GM12865 (cell line): ENCODE results near the gene SPNS2.
"Not testable (repeated sequence)": the region's sequence is repeated elsewhere in the genome, so short reads cannot be mapped to it uniquely, and the experiment has no call there.

Source experiments
- DNase-seq: peaks from one replicate; pipeline ENCODE4 v3.0.0; 2010; ENCODE audit warnings: low read depth
- H3K4me3 ChIP-seq: 2 replicates; pipeline ENCODE4 v1.5.1; 2011; ENCODE audit warnings: mild to moderate bottlenecking, low read depth, low read length, control low read depth
- TF ChIP-seq, protein P1 (sequence below): IDR thresholded peaks from 2 replicates; pipeline ENCODE4 v1.5.1; 2011; ENCODE audit warnings: low read length, control low read depth, low read depth, inconsistent platforms; ENCODE audit not compliant: insufficient read depth; ENCODE audit errors: missing control alignments

SPNS2 gene

DNA sequence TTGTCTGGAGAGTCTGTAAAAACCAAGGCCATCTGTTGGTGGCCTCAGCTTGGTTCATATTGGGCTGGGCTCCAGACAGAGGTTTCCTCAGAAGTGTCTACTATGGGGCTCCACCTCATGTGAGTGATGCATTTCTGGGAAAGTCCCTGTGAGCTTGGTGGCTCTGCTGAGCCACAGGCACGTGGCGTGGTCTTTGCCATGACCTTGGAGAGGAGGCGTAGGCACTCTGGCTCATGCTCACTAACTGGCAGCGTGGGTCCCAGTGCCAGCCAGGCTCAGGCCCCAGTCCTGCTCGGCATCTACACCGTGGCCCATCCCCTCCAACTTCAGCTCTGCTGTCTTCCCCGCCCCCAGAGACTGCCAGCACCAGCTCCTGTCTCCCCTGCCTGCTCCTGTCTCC lies 75.0 kb downstream of the SPNS2 start:
- TF ChIP-seq, protein P1, sequence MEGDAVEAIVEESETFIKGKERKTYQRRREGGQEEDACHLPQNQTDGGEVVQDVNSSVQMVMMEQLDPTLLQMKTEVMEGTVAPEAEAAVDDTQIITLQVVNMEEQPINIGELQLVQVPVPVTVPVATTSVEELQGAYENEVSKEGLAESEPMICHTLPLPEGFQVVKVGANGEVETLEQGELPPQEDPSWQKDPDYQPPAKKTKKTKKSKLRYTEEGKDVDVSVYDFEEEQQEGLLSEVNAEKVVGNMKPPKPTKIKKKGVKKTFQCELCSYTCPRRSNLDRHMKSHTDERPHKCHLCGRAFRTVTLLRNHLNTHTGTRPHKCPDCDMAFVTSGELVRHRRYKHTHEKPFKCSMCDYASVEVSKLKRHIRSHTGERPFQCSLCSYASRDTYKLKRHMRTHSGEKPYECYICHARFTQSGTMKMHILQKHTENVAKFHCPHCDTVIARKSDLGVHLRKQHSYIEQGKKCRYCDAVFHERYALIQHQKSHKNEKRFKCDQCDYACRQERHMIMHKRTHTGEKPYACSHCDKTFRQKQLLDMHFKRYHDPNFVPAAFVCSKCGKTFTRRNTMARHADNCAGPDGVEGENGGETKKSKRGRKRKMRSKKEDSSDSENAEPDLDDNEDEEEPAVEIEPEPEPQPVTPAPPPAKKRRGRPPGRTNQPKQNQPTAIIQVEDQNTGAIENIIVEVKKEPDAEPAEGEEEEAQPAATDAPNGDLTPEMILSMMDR, result no peak
- DNase-seq, result peak; percentile 60
- no peak overlapping the region for H3K4me3 ChIP-seq

DNA sequence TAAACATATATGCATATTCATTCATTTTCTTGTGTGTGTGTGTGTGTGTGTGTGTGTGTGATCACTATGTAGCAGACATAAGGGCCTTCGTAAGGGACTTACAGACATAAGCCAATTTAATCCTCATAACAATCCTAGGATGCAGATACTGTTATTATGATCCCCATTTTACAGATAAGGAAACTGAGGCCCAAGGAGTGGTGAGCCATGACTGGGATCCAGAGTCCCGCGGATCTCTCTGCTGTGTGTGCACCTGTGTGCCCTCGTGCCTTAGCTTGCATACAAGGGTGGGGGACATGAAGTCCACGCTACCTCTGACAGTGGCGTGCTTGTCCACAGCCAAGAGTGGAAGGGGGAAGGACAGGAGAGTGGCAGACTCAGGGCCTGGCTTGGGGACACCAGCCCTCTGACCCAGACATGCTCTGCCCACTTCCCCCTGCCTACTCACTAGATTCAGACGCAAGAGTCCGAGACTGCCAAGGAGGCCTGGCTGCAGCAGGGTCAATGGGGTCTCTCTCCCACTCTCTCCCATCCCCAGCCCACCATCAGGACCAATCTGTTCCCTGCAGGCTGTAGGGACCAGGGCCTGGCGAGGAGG lies 75.9 kb downstream of the SPNS2 start:
- H3K4me3 ChIP-seq, result no peak overlapping the region
- TF ChIP-seq, protein P1, result no peak
- no peak for DNase-seq

DNA sequence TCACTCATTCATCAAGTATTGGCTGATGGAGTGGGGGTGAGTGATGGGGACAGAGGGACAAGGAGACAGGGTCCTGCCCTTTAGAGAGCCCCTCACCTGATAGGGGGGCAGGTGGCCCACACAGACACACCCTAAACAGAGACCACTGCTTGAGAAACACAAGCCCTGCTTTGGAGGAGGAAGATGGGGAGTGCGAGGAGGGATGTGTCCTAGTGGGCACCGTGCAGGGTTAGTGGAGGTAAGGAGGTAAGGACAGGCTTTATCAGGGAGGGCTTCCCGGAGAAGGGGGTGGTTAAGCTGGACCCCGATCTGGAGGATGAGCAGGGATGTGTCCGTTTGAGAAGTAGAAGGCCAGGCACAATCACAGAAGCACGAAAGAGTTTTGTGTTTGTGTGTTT lies 77.5 kb downstream of the SPNS2 start:
- TF ChIP-seq, protein P1, result no peak
- no peak for DNase-seq
- no peak overlapping the region for H3K4me3 ChIP-seq

DNA sequence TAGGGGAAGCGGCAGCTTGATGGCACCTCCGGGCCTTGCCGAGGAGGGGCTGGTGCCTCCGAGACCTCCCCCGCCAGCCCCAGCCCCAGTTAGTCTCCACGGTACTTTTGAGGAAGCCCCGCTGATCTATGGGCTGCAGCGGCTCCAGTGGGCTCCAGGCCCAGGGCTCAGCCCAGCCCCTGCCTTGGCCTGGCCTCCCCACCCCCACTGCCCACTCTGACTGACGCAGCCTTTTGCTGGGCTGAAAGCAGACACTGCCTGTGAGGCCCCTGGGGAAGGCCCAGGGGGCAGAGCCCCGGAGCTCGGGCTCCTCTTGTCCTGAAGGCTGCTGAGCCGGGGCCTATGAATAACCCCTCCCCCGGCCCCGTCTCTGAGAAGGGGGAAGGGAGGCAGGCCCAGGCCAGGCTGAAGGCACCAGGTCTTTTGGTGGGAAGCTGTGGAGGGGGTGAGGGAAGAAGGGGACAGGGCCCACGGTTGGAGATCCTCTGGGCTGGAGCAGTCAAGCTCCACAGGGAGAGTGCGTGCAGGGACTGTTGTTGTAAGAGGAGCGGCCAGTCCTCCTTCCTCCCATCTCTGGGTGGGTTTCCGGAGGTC lies 78.1 kb downstream of the SPNS2 start:
- TF ChIP-seq, protein P1, result no peak
- no peak overlapping the region for H3K4me3 ChIP-seq
- DNase-seq, result no peak

DNA sequence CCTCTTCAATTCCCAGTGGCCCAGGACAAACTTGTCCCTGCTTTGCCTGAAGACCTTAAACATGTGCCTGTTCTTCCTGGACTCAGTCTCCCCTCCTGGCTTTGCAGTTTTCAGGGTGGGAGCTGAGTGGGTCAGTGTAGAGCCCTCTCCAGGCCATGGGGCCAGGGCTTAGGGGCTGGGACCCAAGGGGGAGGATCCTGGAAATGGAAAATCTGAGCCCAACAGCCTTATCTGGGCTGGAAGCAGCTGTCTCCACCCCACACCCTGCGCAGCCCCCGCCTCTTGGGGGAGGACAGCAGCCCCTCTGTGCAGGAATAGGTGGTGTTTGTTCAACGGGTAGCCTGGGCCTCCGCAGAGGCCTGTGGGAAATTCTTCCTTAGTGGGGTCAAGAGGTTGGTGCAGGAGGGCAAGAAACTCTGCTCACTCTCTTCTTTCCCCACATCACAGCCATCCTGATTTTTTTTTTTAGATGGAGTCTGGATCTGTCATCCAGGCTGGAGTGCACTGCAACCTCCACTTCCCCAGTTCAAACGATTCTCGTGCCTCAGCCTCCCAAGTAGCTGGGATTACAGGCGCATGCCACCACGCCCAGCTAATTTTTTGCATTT lies 78.8 kb downstream of the SPNS2 start:
- TF ChIP-seq, protein P1, result no peak
- no peak for DNase-seq
- H3K4me3 ChIP-seq, result no peak overlapping the region

DNA sequence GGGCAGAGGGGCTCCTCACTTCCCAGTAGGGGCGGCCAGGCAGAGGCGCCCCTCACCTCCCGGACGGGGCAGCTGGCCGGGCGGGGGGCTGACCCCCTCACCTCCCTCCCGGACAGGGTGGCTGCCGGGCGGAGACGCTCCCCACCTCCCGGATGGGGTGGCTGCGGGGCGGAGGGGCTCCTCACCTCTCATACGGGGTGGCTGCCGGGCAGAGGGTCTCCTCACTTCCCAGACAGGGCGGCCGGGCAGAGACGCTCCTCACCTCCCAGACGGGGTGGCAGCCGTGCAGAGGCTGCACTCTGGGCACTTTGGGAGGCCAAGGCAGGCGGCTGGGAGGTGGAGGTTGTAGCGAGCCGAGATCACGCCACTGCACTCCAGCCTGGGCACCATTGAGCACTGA lies 79.7 kb downstream of the SPNS2 start:
- not testable (repeated sequence) for H3K4me3 ChIP-seq, DNase-seq

DNA sequence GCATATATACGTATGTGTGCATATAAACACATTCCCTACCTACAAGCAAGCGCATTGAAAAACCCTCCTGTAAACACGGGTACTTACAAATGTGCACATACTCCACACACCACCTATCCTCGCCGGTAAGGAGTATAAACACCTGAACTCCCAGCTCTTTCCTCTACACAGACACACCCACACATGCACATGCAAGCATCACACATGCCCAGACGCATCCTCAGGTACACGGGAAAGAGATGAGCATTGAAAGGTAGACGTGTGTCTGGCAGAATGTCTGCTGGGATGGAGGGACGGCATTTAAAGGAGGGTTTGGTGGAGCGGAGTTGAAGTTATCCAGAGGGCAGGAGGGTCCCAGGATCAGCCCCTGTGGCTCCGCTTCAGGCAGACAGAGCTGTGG lies 81.0 kb downstream of the SPNS2 start:
- H3K4me3 ChIP-seq, result no peak overlapping the region
- TF ChIP-seq, protein P1, result no peak
- DNase-seq, result no peak
